Measurements from ENCODE around the gene TSPAN16.

- TF ChIP-seq, protein P1, sequence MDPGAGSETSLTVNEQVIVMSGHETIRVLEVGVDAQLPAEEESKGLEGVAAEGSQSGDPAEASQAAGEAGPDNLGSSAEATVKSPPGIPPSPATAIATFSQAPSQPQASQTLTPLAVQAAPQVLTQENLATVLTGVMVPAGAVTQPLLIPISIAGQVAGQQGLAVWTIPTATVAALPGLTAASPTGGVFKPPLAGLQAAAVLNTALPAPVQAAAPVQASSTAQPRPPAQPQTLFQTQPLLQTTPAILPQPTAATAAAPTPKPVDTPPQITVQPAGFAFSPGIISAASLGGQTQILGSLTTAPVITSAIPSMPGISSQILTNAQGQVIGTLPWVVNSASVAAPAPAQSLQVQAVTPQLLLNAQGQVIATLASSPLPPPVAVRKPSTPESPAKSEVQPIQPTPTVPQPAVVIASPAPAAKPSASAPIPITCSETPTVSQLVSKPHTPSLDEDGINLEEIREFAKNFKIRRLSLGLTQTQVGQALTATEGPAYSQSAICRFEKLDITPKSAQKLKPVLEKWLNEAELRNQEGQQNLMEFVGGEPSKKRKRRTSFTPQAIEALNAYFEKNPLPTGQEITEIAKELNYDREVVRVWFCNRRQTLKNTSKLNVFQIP (CRISPR knock-in tag; IDR thresholded peaks at IDR 0.05; ENCODE audit: borderline replicate concordance, low read depth) = no peak
- TF ChIP-seq PPARA (CRISPR knock-in tag; IDR thresholded peaks at IDR 0.05; ENCODE audit: borderline replicate concordance) = no peak
- no peak for TF ChIP-seq PATZ1 (CRISPR knock-in tag; IDR thresholded peaks at IDR 0.05; ENCODE audit: borderline replicate concordance)
- TF ChIP-seq ZNF8 (CRISPR knock-in tag; IDR thresholded peaks at IDR 0.05) = no peak
- TF ChIP-seq ZFP30 (CRISPR knock-in tag; IDR thresholded peaks at IDR 0.05) = no peak
- no peak for TF ChIP-seq ESRRG (CRISPR knock-in tag; IDR thresholded peaks at IDR 0.05)
- no peak for TF ChIP-seq ZNF565 (CRISPR knock-in tag; conservative IDR thresholded peaks at IDR 0.05; ENCODE audit: low read depth)
- no peak for TF ChIP-seq RARB (CRISPR knock-in tag; IDR thresholded peaks at IDR 0.05)
- TF ChIP-seq BACH2 (CRISPR knock-in tag; IDR thresholded peaks at IDR 0.05; ENCODE audit: borderline replicate concordance) = no peak
- no peak for TF ChIP-seq ISL1 (CRISPR knock-in tag; IDR thresholded peaks at IDR 0.05)
- no peak for TF ChIP-seq CSDC2 (CRISPR knock-in tag; IDR thresholded peaks at IDR 0.05)
- no peak for TF ChIP-seq ZC3H10 (CRISPR knock-in tag; IDR thresholded peaks at IDR 0.05)
These were observed 10.4 kb downstream of the TSPAN16 start for GRCh38 chr19:11306337-11306736.
